NAMALWA (cell line): ENCODE results near the gene CBY1.

Source experiments
- DNase-seq: peaks from one replicate; pipeline ENCODE4 v3.0.0-alpha.2; 2015; ENCODE audit warnings: low spot score

Gene CBY1

DNA sequence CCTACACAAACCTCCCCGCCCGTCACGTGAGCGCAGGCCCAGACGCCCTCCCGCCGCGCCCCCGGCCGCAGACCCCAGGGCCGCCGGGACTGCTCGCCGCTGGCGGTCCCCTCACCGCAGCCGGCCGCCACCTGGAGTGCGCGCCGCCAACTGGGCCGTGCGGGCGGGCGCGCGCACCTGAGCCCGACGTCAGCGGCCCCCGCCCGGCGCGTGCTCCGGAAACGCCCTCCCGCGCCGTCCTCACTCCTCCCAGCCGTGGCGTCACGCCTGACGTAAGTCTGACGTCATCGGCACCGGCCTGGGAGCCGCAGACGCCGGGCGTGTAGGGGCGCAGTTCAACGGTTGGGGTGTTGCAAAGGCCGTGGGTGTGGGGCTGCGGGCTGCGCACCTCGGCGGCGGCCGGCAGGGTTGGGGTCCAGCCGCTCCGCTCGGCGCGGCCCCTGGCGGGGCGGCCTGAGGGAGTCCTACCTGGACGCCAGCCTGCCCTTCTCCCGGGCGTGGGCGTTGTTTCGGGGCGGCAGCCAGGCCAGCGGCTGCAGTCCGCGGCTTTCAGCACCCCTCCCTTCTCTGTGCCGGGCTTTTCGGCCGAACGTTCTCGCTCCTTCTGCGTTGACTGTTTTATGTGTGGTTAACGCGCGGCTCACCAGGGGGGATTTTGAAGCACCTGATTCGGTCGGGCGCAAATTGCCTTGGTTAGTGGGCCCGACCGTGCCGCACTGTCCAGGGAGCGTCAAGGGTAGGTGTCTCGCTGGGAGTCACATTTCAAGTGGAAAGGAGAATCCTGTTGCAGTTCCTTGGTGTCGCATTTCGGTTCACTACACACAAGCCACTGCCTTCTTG is 44.6 kb downstream of the CBY1 start, which contains the start of gene JOSD1:
TSS of gene JOSD1 (minus strand) at position 155 of the 840 bp plus-strand sequence. CDS start 956 bp downstream, outside the sequence.
- peak; percentile 97 for DNase-seq

- peak; percentile 36 for DNase-seq
These were observed 48.3 kb downstream of the CBY1 start for GRCh38 chr22:38704654-38705234.

DNA sequence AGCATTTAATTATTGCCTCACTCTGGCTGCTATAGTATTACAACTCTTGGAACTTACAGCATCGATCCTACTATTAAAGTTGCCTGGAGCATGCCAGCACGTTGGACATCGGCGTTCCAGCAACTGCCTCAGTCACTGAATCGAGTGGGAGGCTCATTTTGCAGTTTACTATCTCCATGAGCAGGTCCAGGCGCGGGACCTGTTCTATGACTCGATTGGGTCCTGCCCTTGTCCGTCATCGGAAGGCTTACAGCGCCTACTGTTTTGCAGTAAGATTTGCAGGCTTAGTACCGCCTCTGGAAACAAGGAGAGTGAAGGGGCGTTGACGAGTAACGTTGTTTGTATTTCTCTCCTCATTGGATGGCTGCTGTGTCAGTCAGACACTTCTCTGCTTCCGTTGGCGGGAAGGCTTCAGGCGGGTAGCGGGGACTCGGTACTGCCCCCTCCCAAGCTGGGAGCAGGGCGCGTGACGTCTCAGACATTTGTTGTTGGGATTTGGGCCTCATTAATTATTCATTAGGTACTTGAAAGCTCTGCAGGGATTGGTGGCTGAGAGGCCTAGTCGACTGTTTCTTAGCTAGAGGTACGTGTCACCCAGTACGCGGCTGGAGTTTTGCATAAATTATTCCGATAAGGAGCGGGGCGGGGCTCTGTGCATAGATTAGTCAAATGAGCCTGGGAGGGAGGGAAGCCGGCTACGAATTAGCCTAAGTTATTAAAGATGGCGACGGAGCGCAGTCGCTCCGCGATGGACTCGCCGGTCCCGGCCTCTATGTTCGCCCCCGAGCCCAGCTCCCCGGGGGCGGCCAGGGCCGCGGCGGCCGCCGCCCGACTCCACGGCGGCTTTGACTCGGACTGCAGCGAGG is 49.0 kb downstream of the CBY1 start, which contains the start of gene GTPBP1:
TSS of gene GTPBP1 (plus strand) at position 710 of the 866 bp plus-strand sequence. CDS start at position 722, 12 bp downstream.
- DNase-seq = peak; percentile 100

GRCh38 chr22:38706101-38706900 is 49.9 kb downstream of the CBY1 start:
- peak; percentile 47 for DNase-seq

GRCh38 chr22:38706901-38707195 is 50.4 kb downstream of the CBY1 start:
- no peak for DNase-seq

- no peak for DNase-seq
These were observed 50.9 kb downstream of the CBY1 start for GRCh38 chr22:38707346-38707745.

DNA sequence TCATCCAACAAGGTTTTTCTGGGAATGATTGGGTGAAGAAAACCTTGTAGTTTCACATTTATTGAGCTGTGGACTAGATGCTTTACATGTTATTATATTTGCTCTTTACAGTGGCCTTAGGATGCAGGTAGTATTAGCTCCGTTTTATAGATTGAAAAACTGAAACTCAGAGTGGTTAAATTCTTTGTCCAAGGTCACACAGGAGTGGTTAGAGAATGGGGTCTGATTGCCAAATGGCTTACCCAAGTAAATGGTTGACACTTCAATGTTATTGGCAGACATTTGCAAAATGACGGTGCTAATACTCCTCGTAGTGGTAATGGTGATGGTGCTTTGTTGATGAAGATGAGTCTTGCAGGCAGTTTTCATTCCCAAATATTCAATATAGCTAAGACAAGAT is 51.5 kb downstream of the CBY1 start:
- no peak for DNase-seq

GRCh38 chr22:38709306-38709705 is 52.9 kb downstream of the CBY1 start:
- DNase-seq = peak; percentile 34

DNA sequence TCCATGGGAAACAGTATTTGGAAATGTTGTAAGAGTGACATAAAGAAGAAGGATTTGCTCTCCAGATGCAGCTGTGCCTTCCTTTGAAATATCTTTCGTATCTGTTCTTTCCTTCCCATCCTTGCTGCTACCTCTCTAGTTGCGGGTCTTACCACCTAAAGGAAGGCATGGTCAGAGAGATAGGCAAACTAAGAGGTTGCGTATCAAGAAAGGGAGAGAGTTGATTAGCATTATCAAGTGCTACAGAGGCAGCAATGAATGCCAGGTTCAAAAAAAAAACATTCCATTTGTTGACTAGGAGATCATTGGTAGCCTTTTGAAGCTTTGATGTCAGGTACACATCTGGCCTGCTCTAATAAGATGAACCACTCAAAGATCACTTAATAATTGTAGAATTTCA is 53.9 kb downstream of the CBY1 start:
- DNase-seq = no peak

GRCh38 chr22:38710866-38711265 is 54.4 kb downstream of the CBY1 start:
- DNase-seq = no peak

DNA sequence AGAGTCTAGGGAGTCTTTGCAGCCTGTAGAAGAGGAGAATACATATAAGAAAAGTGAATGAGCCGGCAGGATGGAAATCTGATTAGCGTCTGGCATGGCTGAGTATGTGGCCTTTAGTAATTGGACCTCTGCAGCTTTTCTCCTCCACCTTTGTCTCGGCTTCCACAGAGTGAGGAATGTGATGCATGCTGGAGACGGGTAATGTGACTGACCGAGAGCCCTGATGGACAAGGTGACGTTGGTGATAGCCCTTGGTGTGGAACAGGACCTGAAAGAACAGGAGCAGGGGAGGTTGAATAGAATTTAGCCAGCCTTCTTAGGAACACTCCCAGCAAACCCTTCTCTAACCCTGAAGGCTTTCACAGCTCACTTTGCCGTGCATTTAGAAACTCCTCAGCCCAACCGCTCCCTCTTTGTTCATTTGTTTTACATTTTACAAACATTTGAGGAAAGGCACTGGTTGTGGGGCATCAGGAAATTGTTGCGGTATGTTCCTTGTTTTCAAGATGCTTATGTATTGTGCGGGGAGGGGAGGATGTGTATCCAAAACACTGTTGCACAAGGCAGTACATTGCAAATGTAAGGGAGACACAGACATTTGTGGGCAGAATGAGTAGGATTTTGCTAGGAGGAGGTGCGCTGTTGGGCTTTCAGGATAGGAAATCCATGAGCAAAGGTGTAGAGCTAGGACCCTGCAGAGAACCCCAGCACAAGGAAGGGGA is 56.2 kb downstream of the CBY1 start:
- no peak for DNase-seq

- no peak for DNase-seq
These were observed 57.5 kb downstream of the CBY1 start for GRCh38 chr22:38713921-38714320.

- no peak for DNase-seq
These were observed 58.8 kb downstream of the CBY1 start for GRCh38 chr22:38715176-38715764.

GRCh38 chr22:38715852-38716251 is 59.4 kb downstream of the CBY1 start:
- DNase-seq = no peak

- DNase-seq = no peak
These were observed 59.8 kb downstream of the CBY1 start for GRCh38 chr22:38716271-38716670.

DNA sequence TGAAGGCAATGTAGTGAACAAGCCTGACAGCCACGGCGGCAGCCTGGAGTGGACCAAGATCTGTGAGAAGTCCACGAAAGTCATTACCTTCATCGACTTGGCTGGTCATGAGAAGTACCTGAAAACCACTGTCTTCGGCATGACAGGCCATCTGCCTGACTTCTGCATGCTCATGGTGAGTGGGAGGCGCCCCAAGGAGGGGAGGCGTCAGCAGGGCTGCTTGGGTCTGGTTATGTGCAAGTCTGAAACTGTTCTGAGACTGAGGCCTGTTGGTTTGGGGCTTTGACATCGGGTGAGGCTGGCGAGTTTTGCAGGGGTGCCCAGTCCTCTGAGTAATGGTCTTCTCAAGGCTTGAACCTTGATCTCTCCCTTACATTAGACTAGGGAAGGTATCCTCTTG is 60.4 kb downstream of the CBY1 start:
- no peak for DNase-seq

DNA sequence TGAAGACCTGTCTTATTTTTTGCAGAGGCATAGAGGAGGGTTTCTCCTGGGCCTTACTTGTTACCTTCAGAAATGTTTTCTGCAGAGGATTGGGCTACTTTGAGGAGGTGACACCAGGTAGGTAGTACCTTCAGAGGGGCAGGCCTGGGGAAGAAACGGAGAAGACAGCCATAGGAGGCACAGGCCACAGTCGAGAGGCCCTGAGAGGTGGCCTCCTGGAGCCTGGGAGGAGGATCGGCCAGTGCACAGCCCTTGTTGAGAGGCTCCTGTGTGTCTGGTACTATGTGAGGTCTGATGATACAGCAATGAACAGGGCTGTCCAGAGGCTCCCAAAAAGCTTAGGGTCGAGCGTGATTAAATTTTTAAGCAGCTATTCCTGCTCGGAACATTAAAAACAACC is 60.8 kb downstream of the CBY1 start:
- DNase-seq = no peak

DNA sequence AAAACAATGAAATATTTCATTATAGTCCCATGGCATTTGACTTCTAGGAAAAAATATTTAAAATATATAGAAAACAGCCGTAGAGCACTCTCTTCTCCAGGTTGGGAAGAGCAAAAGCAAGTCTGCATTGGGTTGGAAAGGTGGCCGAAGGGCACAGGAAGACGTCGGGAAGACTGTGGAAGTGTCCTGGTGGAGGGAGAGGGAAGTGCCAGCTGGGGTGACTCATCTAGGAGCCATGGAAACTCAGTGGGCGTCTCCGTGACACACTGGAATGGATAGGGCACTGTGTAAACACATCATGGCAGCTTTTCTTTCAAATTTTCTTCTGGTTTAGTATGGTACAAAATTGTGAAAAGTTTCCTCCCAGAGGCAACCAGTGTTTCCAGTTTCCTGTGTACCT is 62.0 kb downstream of the CBY1 start:
- DNase-seq = no peak

- DNase-seq = no peak
These were observed 62.8 kb downstream of the CBY1 start for GRCh38 chr22:38719196-38719595.

- no peak for DNase-seq
These were observed 63.9 kb downstream of the CBY1 start for GRCh38 chr22:38720350-38720749.

GRCh38 chr22:38721551-38721950 is 65.1 kb downstream of the CBY1 start:
- DNase-seq = no peak
